HG03457 (cell line): ENCODE results near the gene OGT.
"Not testable (repeated sequence)": the region's sequence is repeated elsewhere in the genome, so short reads cannot be mapped to it uniquely, and the experiment has no call there.

ENCODE experiments used
- ATAC-seq: cut with Tn5 transposase; IDR thresholded peaks from one replicate; pipeline ENCODE4 v1.9.1; 2021; ENCODE audit warnings: moderate number of reproducible peaks; ENCODE audit not compliant: unreplicated experiment

The OGT gene

DNA sequence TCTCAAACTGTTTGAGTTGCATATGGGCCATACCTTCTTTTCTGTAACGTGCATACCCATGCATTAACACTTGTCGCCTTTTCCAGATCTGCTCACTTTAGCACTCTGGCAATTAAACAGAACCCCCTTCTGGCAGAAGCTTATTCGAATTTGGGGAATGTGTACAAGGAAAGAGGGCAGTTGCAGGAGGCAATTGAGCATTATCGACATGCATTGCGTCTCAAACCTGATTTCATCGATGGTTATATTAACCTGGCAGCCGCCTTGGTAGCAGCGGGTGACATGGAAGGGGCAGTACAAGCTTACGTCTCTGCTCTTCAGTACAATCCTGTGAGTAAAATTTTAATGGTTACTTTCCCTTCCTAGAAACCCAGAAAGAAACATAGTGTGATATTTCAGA, 4.8 kb downstream of the OGT start:
- ATAC-seq = no peak

DNA sequence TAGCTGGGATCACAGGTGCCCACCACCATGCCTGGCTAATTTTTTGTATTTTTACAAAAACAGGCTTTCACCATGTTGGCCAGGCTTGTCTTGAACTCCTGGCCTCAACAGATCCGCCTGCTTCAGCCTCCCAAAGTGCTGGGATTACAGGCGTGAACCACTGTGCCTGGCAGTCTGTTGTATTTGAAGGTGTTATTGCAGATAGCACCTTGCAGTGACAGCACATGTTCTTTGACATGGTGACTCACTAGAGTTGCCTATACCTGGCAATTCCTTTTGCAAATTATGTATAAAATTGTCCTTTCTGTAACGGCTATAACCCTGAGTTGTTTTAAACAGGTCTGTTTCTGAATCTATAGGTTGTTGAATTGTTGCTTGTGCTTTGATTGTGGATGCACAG, 7.9 kb downstream of the OGT start:
- ATAC-seq = no peak

- peak; percentile 58 for ATAC-seq
Measured at GRCh38 chrX:71541210-71542022, 8.5 kb downstream of the OGT start.

DNA sequence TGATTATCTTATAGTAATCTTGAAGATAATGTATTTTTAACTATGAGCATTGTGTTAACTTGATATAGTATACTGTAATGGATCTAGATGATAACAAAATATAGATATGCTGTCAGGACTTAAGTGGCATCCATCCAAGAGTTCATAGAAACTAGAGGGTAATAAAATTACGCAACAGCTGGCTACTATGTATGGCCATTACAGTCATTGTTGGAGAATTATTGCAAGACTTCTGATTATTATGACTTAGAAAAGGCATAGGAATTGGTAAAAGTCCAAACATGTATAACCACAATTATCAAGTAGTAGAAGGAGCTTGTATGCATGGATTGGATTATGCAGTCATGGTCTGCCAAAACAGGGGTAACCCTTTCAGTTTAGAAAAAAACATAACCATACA, 9.5 kb downstream of the OGT start:
- ATAC-seq = no peak

GRCh38 chrX:71542825-71543224, 9.9 kb downstream of the OGT start:
- ATAC-seq = no peak

DNA sequence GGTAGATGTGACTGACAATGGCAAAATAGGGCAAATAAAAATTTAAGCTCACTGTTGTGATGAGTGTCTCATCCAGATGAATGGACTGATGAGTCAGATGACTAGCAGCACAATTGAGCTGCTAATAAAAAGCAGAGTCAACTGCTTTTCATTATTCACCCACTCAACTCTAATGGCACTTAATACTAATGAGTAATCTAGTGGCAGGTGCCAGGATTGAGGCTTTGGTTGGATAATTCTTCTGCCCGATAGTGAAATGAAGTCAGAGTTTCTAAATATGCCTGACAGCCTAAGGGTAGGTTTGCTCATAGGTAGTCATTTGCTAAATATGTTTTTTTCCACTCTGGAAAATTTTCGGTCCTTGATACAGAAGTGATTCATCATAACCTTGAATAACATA, 10.4 kb downstream of the OGT start:
- ATAC-seq = no peak

GRCh38 chrX:71545364-71545763, 12.5 kb downstream of the OGT start:
- no peak for ATAC-seq

DNA sequence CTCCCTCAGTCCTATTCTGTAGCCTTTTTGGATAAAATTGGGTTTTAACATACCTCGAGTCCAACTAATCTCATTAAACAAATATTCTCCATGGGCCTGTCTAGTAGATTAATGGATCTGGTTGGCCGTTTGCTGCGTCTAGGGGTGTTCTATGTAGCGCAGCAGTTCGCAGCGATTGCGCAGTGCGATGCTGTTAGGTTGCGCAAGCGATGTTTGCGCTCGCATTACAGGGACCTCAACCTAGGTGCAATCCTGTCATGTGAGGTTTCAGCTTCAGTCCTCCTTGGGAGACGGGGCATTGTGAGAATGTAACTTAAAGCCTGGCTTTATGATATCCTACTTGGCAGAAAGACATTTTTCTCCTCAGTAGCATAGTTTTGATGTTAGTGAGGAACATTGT, 14.0 kb downstream of the OGT start:
- no peak for ATAC-seq

DNA sequence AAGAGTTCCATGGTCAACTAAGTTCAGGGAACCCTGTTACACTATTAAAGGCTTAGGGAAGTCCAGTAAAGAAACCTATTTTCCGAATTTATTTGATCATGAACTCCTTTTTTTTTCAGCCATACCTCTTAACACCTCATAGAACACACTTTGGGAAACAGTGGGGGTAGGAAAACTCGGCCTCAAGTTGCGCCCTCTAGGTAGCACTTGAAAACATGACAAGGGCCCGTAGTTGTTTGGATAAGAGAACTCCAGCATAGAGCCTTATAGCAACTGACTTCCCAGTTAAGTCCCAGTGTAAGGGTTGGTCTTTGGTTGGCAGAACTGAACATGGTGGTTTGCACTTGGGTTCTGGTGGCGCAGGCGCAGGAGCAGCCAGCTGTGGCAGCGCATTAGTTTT, 14.4 kb downstream of the OGT start:
- no peak for ATAC-seq

GRCh38 chrX:71549986-71550385, 17.1 kb downstream of the OGT start:
- no peak for ATAC-seq

GRCh38 chrX:71550578-71550977, 17.7 kb downstream of the OGT start:
- no peak for ATAC-seq

GRCh38 chrX:71556036-71556435, 23.1 kb downstream of the OGT start:
- no peak for ATAC-seq

DNA sequence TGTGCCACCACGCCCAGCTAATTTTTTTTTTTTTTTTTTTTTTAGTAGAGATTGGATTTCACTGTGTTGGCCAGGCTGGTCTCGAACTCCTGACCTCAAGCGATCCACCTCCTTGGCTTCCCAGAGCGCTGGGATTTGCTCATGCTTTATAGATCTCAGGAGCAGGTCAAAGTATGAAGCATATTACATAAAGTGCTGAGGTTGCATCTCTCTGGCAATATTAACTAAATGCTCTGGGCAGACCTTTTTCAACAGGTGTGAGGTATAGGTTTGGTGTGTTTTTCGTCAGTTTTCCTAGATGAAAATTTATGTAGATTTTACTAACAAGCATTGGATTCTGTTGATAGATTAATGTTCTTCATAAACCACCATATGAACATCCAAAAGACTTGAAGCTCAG, 26.0 kb downstream of the OGT start:
- ATAC-seq = no peak

GRCh38 chrX:71559773-71560172, 26.9 kb downstream of the OGT start:
- ATAC-seq = not testable (repeated sequence)

DNA sequence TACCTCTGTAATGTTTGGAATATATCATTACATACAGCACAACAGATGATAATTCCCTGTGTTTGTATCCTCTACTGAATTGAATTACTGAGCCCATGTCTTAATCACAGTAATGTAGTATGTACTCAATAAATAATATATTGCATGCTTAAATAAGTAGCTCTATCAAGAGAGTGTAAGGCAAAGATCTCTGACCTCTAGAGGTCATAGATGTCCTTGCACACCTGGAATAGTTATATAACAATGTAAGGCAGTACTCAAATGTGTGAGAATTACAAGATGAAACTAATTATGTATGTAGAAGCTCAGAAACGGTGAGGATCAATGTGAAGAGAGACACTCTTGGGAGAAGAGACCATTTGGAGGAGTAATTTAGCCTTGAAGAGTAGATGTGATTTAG, 31.0 kb downstream of the OGT start:
- ATAC-seq = no peak

DNA sequence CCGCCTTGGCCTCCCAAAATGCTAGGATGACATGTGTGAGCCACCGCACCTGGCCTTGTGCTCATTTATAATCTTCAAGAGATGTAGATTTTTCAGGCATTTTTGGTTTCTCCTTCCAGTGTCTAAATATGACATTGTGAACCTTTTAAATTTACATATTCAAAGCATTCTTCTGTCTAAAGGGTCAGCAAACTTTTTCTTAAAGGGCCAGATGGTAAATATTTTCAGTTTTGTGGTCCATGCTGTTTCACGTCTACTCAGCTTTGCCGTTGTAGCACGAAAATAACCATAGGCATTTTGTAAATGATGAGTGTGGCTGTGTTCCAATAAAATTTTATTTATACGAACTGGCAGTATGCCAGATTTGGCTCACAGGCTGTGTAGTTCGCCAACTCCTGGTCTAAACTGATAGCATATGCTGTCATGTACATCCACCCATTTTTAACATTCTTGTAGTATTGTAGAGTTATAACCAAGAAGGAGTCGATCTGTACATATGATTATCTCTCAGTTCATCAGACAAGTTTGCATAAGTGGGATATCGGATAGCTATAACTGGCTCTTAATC, 32.7 kb downstream of the OGT start:
- no peak for ATAC-seq

DNA sequence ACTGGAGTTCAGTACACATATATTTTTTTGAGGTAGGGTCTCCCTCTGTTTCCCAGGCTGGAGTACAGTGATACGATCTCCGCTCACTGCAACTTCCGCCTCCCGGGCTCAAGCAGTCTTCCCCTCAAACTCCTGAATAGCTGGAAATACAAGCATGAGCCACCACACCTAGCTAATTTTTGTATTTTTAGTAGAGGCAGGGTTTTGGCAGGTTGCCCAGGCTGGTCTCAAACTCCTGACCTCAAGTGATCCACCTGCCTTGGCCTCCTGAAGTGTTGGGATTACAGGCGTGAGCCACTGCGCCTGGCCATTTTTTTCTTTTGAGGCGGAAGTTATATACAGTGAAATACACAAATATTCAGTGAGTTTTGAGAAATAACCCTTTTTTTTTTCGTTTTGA, 38.5 kb downstream of the OGT start:
- ATAC-seq = not testable (repeated sequence)

GRCh38 chrX:71573590-71573989, 40.7 kb downstream of the OGT start:
- ATAC-seq = no peak

DNA sequence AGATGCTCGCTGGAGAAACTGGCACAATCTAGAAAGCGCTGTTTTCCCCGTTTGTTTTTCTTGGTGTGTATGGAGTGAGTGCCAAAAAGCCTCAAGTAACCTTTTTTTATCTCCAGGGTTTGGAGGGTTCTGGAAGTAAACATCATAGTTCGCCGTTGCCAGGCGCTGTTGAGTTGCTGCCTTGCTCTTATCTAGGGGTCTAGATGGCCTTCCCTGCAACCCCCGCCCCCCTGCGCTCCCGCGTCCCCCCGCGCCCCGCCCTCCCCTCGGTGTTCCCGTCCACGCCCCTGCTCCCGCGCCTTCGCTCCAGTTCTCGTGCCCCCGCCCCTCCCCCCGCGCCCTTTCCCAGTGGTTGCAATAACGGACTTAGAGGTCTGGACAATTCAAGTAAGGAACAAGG, 44.8 kb downstream of the OGT start:
- ATAC-seq = no peak

DNA sequence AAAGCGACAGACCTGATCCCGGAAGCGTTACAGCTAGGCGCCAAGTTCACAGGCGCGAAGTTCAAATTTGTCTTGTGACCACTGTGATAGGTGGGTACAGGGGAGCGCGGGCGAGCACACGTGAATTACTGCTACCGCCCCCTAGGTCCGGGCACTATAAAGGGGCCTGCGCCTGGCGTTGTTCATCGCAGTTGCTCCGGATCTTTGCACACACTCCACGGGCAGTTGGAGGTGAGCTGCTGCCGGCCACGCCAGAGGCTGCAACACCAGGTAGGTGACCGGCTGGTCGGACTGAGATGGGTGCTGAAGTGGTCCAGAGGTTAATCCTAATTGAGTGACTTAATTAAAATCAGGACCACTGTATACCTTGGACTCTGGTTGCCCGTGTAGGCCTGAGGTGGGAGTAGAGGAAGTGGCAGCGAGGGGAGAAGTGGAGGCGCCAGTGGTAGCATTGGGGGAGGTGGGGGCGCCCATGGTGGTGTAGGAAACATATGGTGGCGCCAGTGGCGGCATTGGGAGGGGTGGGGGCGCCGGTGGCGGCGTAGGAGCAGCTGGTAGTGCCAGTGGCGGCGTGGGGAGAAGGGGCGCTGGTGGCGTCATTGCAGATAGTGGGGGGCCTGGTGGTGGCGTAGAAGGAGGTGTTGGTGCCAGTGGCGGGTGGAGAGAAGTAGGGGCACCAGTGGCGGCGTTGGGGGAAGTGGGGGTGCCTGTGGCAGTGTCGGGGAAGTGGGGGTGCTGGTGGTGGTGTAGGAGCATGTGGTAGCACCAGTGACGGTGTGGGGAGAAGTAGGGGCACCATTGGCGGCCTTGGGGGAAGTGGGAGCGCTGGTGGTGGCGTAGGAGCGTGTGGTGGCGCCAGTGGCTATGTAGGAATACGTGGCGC, 45.6 kb downstream of the OGT start, which contains the start of gene GCNA:
Gene GCNA, plus strand, starts transcription at position 185 of the 883 bp plus-strand sequence. CDS start 2,385 bp downstream, outside the sequence.
- no peak for ATAC-seq

GRCh38 chrX:71579136-71579989, 46.5 kb downstream of the OGT start:
- ATAC-seq = no peak
